Urinary bladder (tissue), 4 donors: Measurements from ENCODE around the gene USP24. TPM values are rescaled to one million over a fixed set of nuclear protein-coding genes. Genes with fewer than 3 reads are reported as not detected.
A peak's percentile ranks its signal among the peaks of the same experiment; 100 is the strongest.

Experiments
- DNase-seq: peaks from one replicate; pipeline ENCODE4 v3.0.0-alpha.2; 2015; ENCODE audit errors: extremely low spot score
- H3K27ac ChIP-seq: one replicate; pipeline ENCODE4 v1.5.1; 2013; ENCODE audit warnings: low read depth, mild to moderate bottlenecking, moderate library complexity
- H3K36me3 ChIP-seq: one replicate; pipeline ENCODE4 v1.6.1; 2013; ENCODE audit warnings: mild to moderate bottlenecking, moderate library complexity; ENCODE audit not compliant: insufficient read depth
- H3K4me1 ChIP-seq: one replicate; pipeline ENCODE4 v1.6.1; 2013; ENCODE audit warnings: mild to moderate bottlenecking, moderate library complexity; ENCODE audit not compliant: insufficient read depth
- H3K4me3 ChIP-seq: one replicate; pipeline ENCODE4 v1.5.1; 2013; ENCODE audit warnings: low read depth, low read length
- WGBS: extraction: QIAGEN DNeasy Blood & Tissue Kit; methylation state at CpG from one replicate; pipeline ENCODE4 v1.1.7; 2013; 5-methylcytosine and 5-hydroxymethylcytosine counted together
- polyA plus RNA-seq: library from polyadenylated mRNA; stranded (reverse); fragments of 200-250 nt; gene quantifications from one replicate; pipeline ENCODE4 v1.2.3, GENCODE V29; 2013
- total RNA-seq: library from RNA; depleted of rRNA; stranded (reverse); fragments of >200 nt; gene quantifications from one replicate; pipeline ENCODE4 v1.2.3, GENCODE V29; 2014
- donor health status: healthy with polysubstance abuse.
- donor health status: healthy.

Gene USP24
- 74.4 TPM for total RNA-seq
- 11.9 TPM for polyA plus RNA-seq

- Histone ChIP-seq H3K36me3 (no peaks in the 10 kb centered on the region), H3K27ac (peak within 1 kb of the TSS; percentile 94), H3K4me3 (peak within 1 kb of the TSS; percentile 98), H3K4me1 (peaks cover 4% of the 10 kb centered on the region)
- DNase-seq: no peak
- WGBS: under 1% methylated on average over 95 of the region's 96 CpGs
These were observed at the start of gene USP24 for GRCh38 chr1:55215194-55216021. USP24 (minus strand) TSS chr1:55215364; CDS start chr1:55215113, 251 bp downstream.

- 64% methylated on average over 1 of the region's 1 CpG for WGBS
- no peak overlapping the region for H3K4me3 ChIP-seq
- DNase-seq: no peak
- no peaks in the 10 kb centered on the region for H3K4me1 ChIP-seq
- no peaks in the 10 kb centered on the region for H3K36me3 ChIP-seq
- H3K27ac ChIP-seq: no peak overlapping the region
These were observed 47.7 kb upstream of the USP24 start for GRCh38 chr1:55262822-55263221.

- Histone ChIP-seq H3K27ac (no peak overlapping the region), H3K36me3 (no peaks in the 10 kb centered on the region), H3K4me3 (no peak overlapping the region), H3K4me1 (no peaks in the 10 kb centered on the region)
- no peak for DNase-seq
- 88% methylated on average over 7 of the region's 7 CpGs for WGBS
These were observed 44.9 kb upstream of the USP24 start for GRCh38 chr1:55259911-55260609.

- H3K27ac ChIP-seq: no peak overlapping the region
- H3K36me3 ChIP-seq: no peaks in the 10 kb centered on the region
- 45% methylated on average over 3 of the region's 3 CpGs for WGBS
- no peaks in the 10 kb centered on the region for H3K4me1 ChIP-seq
- DNase-seq: no peak
- no peak overlapping the region for H3K4me3 ChIP-seq
These were observed 42.8 kb upstream of the USP24 start for GRCh38 chr1:55257958-55258357.

GRCh38 chr1:55255901-55256300 lies 40.7 kb upstream of the USP24 start:
- H3K36me3 ChIP-seq: no peaks in the 10 kb centered on the region
- no peak for DNase-seq
- H3K4me1 ChIP-seq: no peaks in the 10 kb centered on the region
- H3K27ac ChIP-seq: no peak overlapping the region
- H3K4me3 ChIP-seq: no peak overlapping the region
- 63% methylated on average over 3 of the region's 3 CpGs for WGBS

GRCh38 chr1:55252942-55253589 lies 37.9 kb upstream of the USP24 start:
- Histone ChIP-seq H3K4me1 (no peaks in the 10 kb centered on the region), H3K4me3 (no peak overlapping the region), H3K36me3 (no peaks in the 10 kb centered on the region), H3K27ac (no peak overlapping the region)
- no peak for DNase-seq
- WGBS: 48% methylated on average over 8 of the region's 8 CpGs

- H3K4me1 ChIP-seq: no peaks in the 10 kb centered on the region
- no peak overlapping the region for H3K4me3 ChIP-seq
- DNase-seq: no peak
- WGBS: 77% methylated on average over 4 of the region's 4 CpGs
- no peaks in the 10 kb centered on the region for H3K36me3 ChIP-seq
- no peak overlapping the region for H3K27ac ChIP-seq
These were observed 35.4 kb upstream of the USP24 start for GRCh38 chr1:55250399-55251075.

- DNase-seq: no peak
- WGBS: 82% methylated on average over 7 of the region's 7 CpGs
These were observed 34.7 kb upstream of the USP24 start for GRCh38 chr1:55249646-55250398.

GRCh38 chr1:55246896-55247295 lies 31.7 kb upstream of the USP24 start:
- Histone ChIP-seq H3K4me1 (no peaks in the 10 kb centered on the region), H3K4me3 (no peak overlapping the region), H3K27ac (no peak overlapping the region), H3K36me3 (no peaks in the 10 kb centered on the region)
- DNase-seq: no peak
- WGBS: 95% methylated on average over 2 of the region's 2 CpGs

More at GRCh38 chr1:55249646-55250398, 34.7 kb upstream of the USP24 start:
- no peak overlapping the region for H3K4me3 ChIP-seq
- no peaks in the 10 kb centered on the region for H3K4me1 ChIP-seq
- no peaks in the 10 kb centered on the region for H3K36me3 ChIP-seq
- no peak overlapping the region for H3K27ac ChIP-seq

GRCh38 chr1:55246331-55246730 lies 31.2 kb upstream of the USP24 start:
- H3K4me3 ChIP-seq: no peak overlapping the region
- no peaks in the 10 kb centered on the region for H3K36me3 ChIP-seq
- H3K27ac ChIP-seq: no peak overlapping the region
- no peaks in the 10 kb centered on the region for H3K4me1 ChIP-seq
- no peak for DNase-seq

- no peaks in the 10 kb centered on the region for H3K36me3 ChIP-seq
- H3K4me3 ChIP-seq: no peak overlapping the region
- WGBS: 74% methylated on average over 4 of the region's 4 CpGs
- DNase-seq: no peak
- no peaks in the 10 kb centered on the region for H3K4me1 ChIP-seq
- H3K27ac ChIP-seq: no peak overlapping the region
These were observed 30.6 kb upstream of the USP24 start for GRCh38 chr1:55245781-55246180.

- no peak overlapping the region for H3K27ac ChIP-seq
- H3K4me1 ChIP-seq: no peaks in the 10 kb centered on the region
- H3K36me3 ChIP-seq: no peaks in the 10 kb centered on the region
- no peak for DNase-seq
- H3K4me3 ChIP-seq: no peak overlapping the region
- WGBS: 62% methylated on average over 6 of the region's 6 CpGs
These were observed 29.4 kb upstream of the USP24 start for GRCh38 chr1:55244476-55245099.
